Liver (tissue), 9 donors: ENCODE results near the gene MXD4. TPM values are rescaled to one million over a fixed set of nuclear protein-coding genes. Genes with fewer than 3 reads are reported as not detected.

ENCODE experiments used
- DNase-seq: peaks from one replicate; pipeline ENCODE4 v3.0.0-alpha.2; 2017; ENCODE audit warnings: low spot score
- H3K27ac ChIP-seq, 2 donors: one replicate each; pipeline ENCODE4 v1.7.0; 2013; ENCODE audit warnings: inconsistent platforms in 2 of 2, low read length in 2 of 2, control low read depth in 1 of 2, low read depth in 1 of 2, mild to moderate bottlenecking in 1 of 2
- H3K27me3 ChIP-seq, 4 donors: one replicate each; pipeline versions ENCODE4 v1.6.1 to v1.7.0; 2013; ENCODE audit warnings: low read length in 3 of 4, inconsistent platforms in 1 of 4, mild to moderate bottlenecking in 1 of 4, moderate library complexity in 1 of 4; ENCODE audit not compliant: control insufficient read depth in 4 of 4, insufficient read depth in 4 of 4
- H3K36me3 ChIP-seq, 4 donors: one replicate each; pipeline versions ENCODE4 v1.6.1 to v1.7.0; 2013; ENCODE audit warnings: low read length in 3 of 4, mild to moderate bottlenecking in 3 of 4, low read depth in 1 of 4, moderate library complexity in 1 of 4; ENCODE audit not compliant: control insufficient read depth in 4 of 4, insufficient read depth in 3 of 4
- H3K4me1 ChIP-seq, 4 donors: one replicate each; pipeline versions ENCODE4 v1.6.1 to v1.7.0; 2013; ENCODE audit warnings: low read length in 3 of 4, mild to moderate bottlenecking in 3 of 4, moderate library complexity in 1 of 4; ENCODE audit not compliant: control insufficient read depth in 4 of 4, insufficient read depth in 4 of 4
- H3K4me3 ChIP-seq, 3 donors: one replicate each; pipeline versions ENCODE4 v1.6.1 to v1.7.0; 2013; ENCODE audit warnings: low read length in 3 of 3, control low read depth in 1 of 3, low read depth in 1 of 3, mild to moderate bottlenecking in 1 of 3
- H3K9ac ChIP-seq, 2 donors: one replicate each; pipeline ENCODE4 v1.7.0; 2013; ENCODE audit warnings: low read length in 2 of 2, mild to moderate bottlenecking in 2 of 2, moderate library complexity in 2 of 2, control low read depth in 1 of 2, low read depth in 1 of 2
- H3K9me3 ChIP-seq, 4 donors: one replicate each; pipeline versions ENCODE4 v1.6.1 to v1.7.0; 2013; ENCODE audit warnings: low read length in 3 of 4; ENCODE audit not compliant: control insufficient read depth in 4 of 4
- CTCF ChIP-seq: fragments of 150-350 bp; IDR thresholded peaks from 2 replicates; pipeline ENCODE4 v1.5.1; 2017; ENCODE audit warnings: improper control_type of control experiment, low read depth, low read length; ENCODE audit not compliant: missing input control
- EGR1 ChIP-seq, 2 donors: IDR thresholded peaks; 2 replicates each; pipeline ENCODE4 v1.6.1; 2016 to 2018; ENCODE audit warnings: antibody characterized with exemption in 2 of 2, low read depth in 2 of 2
- GABPA ChIP-seq, 2 donors: IDR thresholded peaks in 1 of 2; conservative IDR thresholded peaks in 1 of 2; 2 replicates each; pipeline ENCODE4 v1.6.1; 2016; ENCODE audit warnings: antibody characterized with exemption in 2 of 2, mild to moderate bottlenecking in 1 of 2, moderate library complexity in 1 of 2
- HNF4G ChIP-seq: IDR thresholded peaks from 2 replicates; pipeline ENCODE4 v1.6.1; 2016; ENCODE audit warnings: antibody characterized with exemption
- JUND ChIP-seq, 2 donors: IDR thresholded peaks; 2 replicates each; pipeline ENCODE4 v1.6.1; 2016; ENCODE audit warnings: antibody characterized with exemption in 2 of 2
- MAX ChIP-seq: IDR thresholded peaks from 2 replicates; pipeline ENCODE4 v1.6.1; 2016; ENCODE audit warnings: antibody characterized with exemption
- NR2F2 ChIP-seq: IDR thresholded peaks from 2 replicates; pipeline ENCODE4 v1.6.1; 2016; ENCODE audit warnings: antibody characterized with exemption
- RAD21 ChIP-seq, 2 donors: IDR thresholded peaks; 2 replicates each; pipeline ENCODE4 v1.6.1; 2016; ENCODE audit warnings: antibody characterized with exemption in 2 of 2, mild to moderate bottlenecking in 2 of 2
- REST ChIP-seq: IDR thresholded peaks from 2 replicates; pipeline ENCODE4 v1.6.1; 2016; ENCODE audit warnings: antibody characterized with exemption, mild to moderate bottlenecking
- RXRA ChIP-seq, 2 donors: IDR thresholded peaks; 2 replicates each; pipeline ENCODE4 v1.6.1; 2017 to 2018; ENCODE audit warnings: antibody characterized with exemption in 2 of 2, mild to moderate bottlenecking in 1 of 2
- SP1 ChIP-seq: IDR thresholded peaks from 2 replicates; pipeline ENCODE4 v1.6.1; 2018; ENCODE audit warnings: antibody characterized with exemption, mild to moderate bottlenecking
- TAF1 ChIP-seq: conservative IDR thresholded peaks from 2 replicates; pipeline ENCODE4 v1.6.1; 2016; ENCODE audit warnings: antibody characterized with exemption, mild to moderate bottlenecking
- ZBTB33 ChIP-seq: IDR thresholded peaks from 2 replicates; pipeline ENCODE4 v1.6.1; 2016; ENCODE audit warnings: antibody characterized with exemption
- WGBS: extraction: QIAGEN DNeasy Blood & Tissue Kit; methylation state at CpG from one replicate; pipeline ENCODE4 v1.1.7; 2013; 5-methylcytosine and 5-hydroxymethylcytosine counted together
- polyA plus RNA-seq, 2 donors: library from polyadenylated mRNA; stranded (reverse) in 1 of 2; unstranded in 1 of 2; fragments of 200-250 nt in 1 of 2; fragments of >200 nt in 1 of 2; fragmentation: Nextera tagmentation in 1 of 2; extraction: Ambion mirVana in 1 of 2; gene quantifications; one replicate each; pipeline versions ENCODE4 v1.2.1 to v1.2.3, GENCODE V29; 2013 to 2015
- total RNA-seq, 2 donors: library from RNA; depleted of rRNA; stranded (reverse); fragments of >200 nt; gene quantifications; one replicate each; pipeline ENCODE4 v1.2.3, GENCODE V29; 2014
- donor health status: healthy.
- donor health status: healthy.
- donor health status: healthy.
- donor health status: healthy.
- donor health status: healthy.

The MXD4 gene
- total and polyA plus RNA-seq, 4 donors = 6.5 to 19.6 (median 15.9) TPM

- no peaks in the 10 kb centered on the region for H3K4me1 ChIP-seq
- H3K36me3 ChIP-seq = no peaks in the 10 kb centered on the region
- H3K9ac ChIP-seq = no peak overlapping the region
- no peak overlapping the region for H3K27ac ChIP-seq
- TF ChIP-seq JUND (IDR thresholded peaks at IDR 0.05) (no peak), HNF4G (no peak), RXRA (IDR thresholded peaks at IDR 0.05) (no peak), SP1 (no peak), ZBTB33 (no peak), NR2F2 (no peak), EGR1 (IDR thresholded peaks at IDR 0.05; ENCODE audit: low read depth in 2 of 2) (no peak), TAF1 (no peak), RAD21 (IDR thresholded peaks at IDR 0.05) (no peak), REST (no peak), MAX (no peak), GABPA (IDR thresholded peaks at IDR 0.05 in 1 of 2, conservative IDR thresholded peaks at IDR 0.05 in 1 of 2) (no peak)
- H3K4me3 ChIP-seq = no peak overlapping the region
- H3K9me3 ChIP-seq = no peaks in the 10 kb centered on the region
- no peak for DNase-seq
- WGBS = 96% methylated on average over 14 of the region's 14 CpGs
- no peaks in the 10 kb centered on the region for H3K27me3 ChIP-seq
Observed at GRCh38 chr4:2295900-2296442, 34.1 kb upstream of the MXD4 start.

- 89% methylated on average over 9 of the region's 9 CpGs for WGBS
- no peak for DNase-seq
Observed at GRCh38 chr4:2295500-2295899, 33.6 kb upstream of the MXD4 start.

More at GRCh38 chr4:2295500-2295899, 33.6 kb upstream of the MXD4 start:
- Histone ChIP-seq H3K9ac (no peak overlapping the region), H3K9me3 (no peaks in the 10 kb centered on the region), H3K27me3 (no peaks in the 10 kb centered on the region), H3K4me1 (no peaks in the 10 kb centered on the region), H3K4me3 (no peak overlapping the region), H3K36me3 (no peaks in the 10 kb centered on the region), H3K27ac (no peak overlapping the region)
- TF ChIP-seq HNF4G = no peak
- no peak for TF ChIP-seq RXRA (IDR thresholded peaks at IDR 0.05)
- TF ChIP-seq CTCF = no peak
- TF ChIP-seq GABPA (IDR thresholded peaks at IDR 0.05 in 1 of 2, conservative IDR thresholded peaks at IDR 0.05 in 1 of 2) = no peak
